A673 (cell line): ENCODE measurements around the gene ADAM12. TPM values are rescaled to one million over a fixed set of nuclear protein-coding genes. Genes with fewer than 3 reads are reported as not detected.

Source experiments
- BruUV-seq: library from RNA; stranded (reverse); fragments of 400-500 nt; replicated peaks from 2 replicates; lab custom pipeline; 2021; lab: Mats Ljungman, UMichigan
- CTCF ChIA-PET: fragments of 300-600 bp; sonication (Branson Sonifier 250); formaldehyde crosslinking; loops from one replicate; lab custom pipeline; 2022; ENCODE audit warnings: antibody characterized with exemption; lab: Charles Lee
- POLR2A ChIA-PET: fragments of 300-600 bp; sonication (Branson Sonifier 250); formaldehyde crosslinking; loops from one replicate; lab custom pipeline; 2022; ENCODE audit warnings: antibody characterized with exemption; ENCODE audit not compliant: low non-redundant PET; lab: Charles Lee
- DNase-seq: peaks from one replicate; pipeline ENCODE4 v3.0.0-alpha.2; 2015; ENCODE audit warnings: low spot score
- H3K27ac ChIP-seq: fragments of 200-600 bp; sonication (generic); 2 replicates; pipeline ENCODE4 v1.5.1; 2016; ENCODE audit warnings: mixed run types, low read depth, mild to moderate bottlenecking, mixed read lengths, antibody characterized with exemption, low read length; ENCODE audit not compliant: poor library complexity, severe bottlenecking
- H3K27me3 ChIP-seq: fragments of 200-600 bp; sonication (generic); replicated peaks from 2 replicates; pipeline ENCODE4 v1.6.1; 2017; ENCODE audit warnings: mixed run types, low read depth, mild to moderate bottlenecking, mixed read lengths, antibody characterized with exemption, low read length; ENCODE audit not compliant: insufficient read depth, poor library complexity
- H3K36me3 ChIP-seq: fragments of 200-600 bp; sonication (generic); 2 replicates; pipeline ENCODE4 v1.6.1; 2016; ENCODE audit warnings: mixed run types, mild to moderate bottlenecking, mixed read lengths, antibody characterized with exemption, low read length; ENCODE audit not compliant: insufficient read depth, poor library complexity, severe bottlenecking
- H3K4me1 ChIP-seq: fragments of 200-600 bp; sonication (generic); 2 replicates; pipeline ENCODE4 v1.6.1; 2017; ENCODE audit warnings: mixed run types, mild to moderate bottlenecking, mixed read lengths, antibody characterized with exemption, low read length; ENCODE audit not compliant: insufficient read depth, poor library complexity, severe bottlenecking
- H3K4me3 ChIP-seq: fragments of 200-600 bp; sonication (generic); 2 replicates; pipeline ENCODE4 v1.5.1; 2016; ENCODE audit warnings: low read depth, mixed run types, mild to moderate bottlenecking, mixed read lengths, low read length; ENCODE audit not compliant: poor library complexity, severe bottlenecking
- H3K9me3 ChIP-seq: fragments of 200-600 bp; sonication (generic); 2 replicates; pipeline ENCODE4 v1.6.1; 2016; ENCODE audit warnings: mixed run types, low read depth, mild to moderate bottlenecking, mixed read lengths, antibody characterized with exemption, low read length; ENCODE audit not compliant: poor library complexity, severe bottlenecking
- CTCF ChIP-seq: fragments of 300-800, 200-600 bp; sonication (generic); conservative IDR thresholded peaks from 2 replicates; pipeline ENCODE4 v1.5.1; 2017; ENCODE audit warnings: low read depth, mild to moderate bottlenecking, antibody characterized with exemption, low read length, moderate library complexity, mixed read lengths
- EZH2 ChIP-seq: fragments of 200-600 bp; sonication (generic); IDR thresholded peaks from 2 replicates; pipeline ENCODE4 v1.6.1; 2017; ENCODE audit warnings: borderline replicate concordance, low read depth, mild to moderate bottlenecking, mixed read lengths, antibody characterized with exemption, low read length; ENCODE audit not compliant: poor library complexity, severe bottlenecking
- intact Hi-C: fragments of 100-400 bp; cut with micrococcal nuclease; formaldehyde crosslinking; loops from one replicate; pipeline ENCODE4 v1.10.0; 2022; ENCODE audit not compliant: unreplicated experiment
- total RNA-seq: library from RNA; stranded (reverse); gene quantifications from 2 replicates; pipeline ENCODE4 v1.2.3, GENCODE V29; 2021

ADAM12 gene
- total RNA-seq, 1 experiment from 2014 or later, result 0.17 TPM

- Histone ChIP-seq H3K4me1 (no peaks in the 10 kb centered on the region), H3K9me3 (no peaks in the 10 kb centered on the region), H3K36me3 (no peaks in the 10 kb centered on the region), H3K27me3 (no peaks in the 10 kb centered on the region), H3K27ac (no peak overlapping the region), H3K4me3 (no peak overlapping the region)
- BruUV-seq, result no TSS peak
- CTCF ChIA-PET, result no interaction called here
- TF ChIP-seq EZH2 (no peak), CTCF (no peak)
- no peak for DNase-seq
- POLR2A ChIA-PET, result no interaction called here
- intact Hi-C loops, result no loop called here
Measured at GRCh38 chr10:126102636-126103035, 285.6 kb downstream of the ADAM12 start.

- POLR2A ChIA-PET, result no interaction called here
- H3K4me1 ChIP-seq, result no peaks in the 10 kb centered on the region
- H3K4me3 ChIP-seq, result no peak overlapping the region
- H3K36me3 ChIP-seq, result no peaks in the 10 kb centered on the region
- no peak for TF ChIP-seq CTCF
- no peak for TF ChIP-seq EZH2
- no peaks in the 10 kb centered on the region for H3K27me3 ChIP-seq
- no peak overlapping the region for H3K27ac ChIP-seq
- no peak for DNase-seq
- no peaks in the 10 kb centered on the region for H3K9me3 ChIP-seq
- intact Hi-C loops, result no loop called here
- CTCF ChIA-PET, result no interaction called here
- no TSS peak for BruUV-seq
Measured at GRCh38 chr10:126101736-126102135, 286.5 kb downstream of the ADAM12 start.

GRCh38 chr10:126101325-126101724 lies 287.0 kb downstream of the ADAM12 start:
- no peak overlapping the region for H3K27ac ChIP-seq
- no peak overlapping the region for H3K4me3 ChIP-seq
- intact Hi-C loops, result no loop called here
- H3K36me3 ChIP-seq, result no peaks in the 10 kb centered on the region
- no peaks in the 10 kb centered on the region for H3K4me1 ChIP-seq
- POLR2A ChIA-PET, result no interaction called here
- BruUV-seq, result no TSS peak
- no peaks in the 10 kb centered on the region for H3K9me3 ChIP-seq
- TF ChIP-seq CTCF (no peak), EZH2 (no peak)
- DNase-seq, result no peak
- H3K27me3 ChIP-seq, result no peaks in the 10 kb centered on the region
- CTCF ChIA-PET, result no interaction called here
